Measurements from ENCODE around the gene BAIAP3. TPM values are rescaled to one million over a fixed set of nuclear protein-coding genes. Genes with fewer than 3 reads are reported as not detected.
A peak's percentile ranks its signal among the peaks of the same experiment; 100 is the strongest.
"Not testable (repeated sequence)": the region's sequence is repeated elsewhere in the genome, so short reads cannot be mapped to it uniquely, and the experiment has no call there.

The BAIAP3 gene
- total RNA-seq, 4 donors from 2014 or later, result 0.05 to 4.4 (median 2.5) TPM

DNA sequence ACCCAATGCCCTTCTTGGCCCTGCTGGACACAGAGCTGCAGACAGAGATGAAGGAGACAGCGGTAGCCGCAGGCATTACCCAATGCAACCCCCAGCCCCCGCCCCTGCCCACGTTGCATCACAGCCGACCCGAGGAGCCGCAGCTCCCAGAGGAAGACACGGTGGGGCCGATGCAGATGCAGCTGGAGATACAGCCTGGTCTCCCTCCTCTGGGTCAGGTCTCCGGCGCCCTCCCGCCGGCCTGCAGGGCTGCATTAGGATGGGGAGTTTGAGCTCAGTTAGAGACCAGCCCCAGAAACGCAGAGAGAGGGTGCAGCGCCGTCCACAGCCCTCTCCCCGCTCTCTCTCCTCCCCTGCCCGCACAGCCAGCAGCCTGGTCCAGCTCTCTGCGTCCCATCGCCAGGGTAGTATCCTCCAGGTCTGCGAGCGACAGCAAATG, 43.4 kb upstream of the BAIAP3 start:
- Histone ChIP-seq H3K4me3 (no peak overlapping the region), H3K27ac (no peak overlapping the region), H3K27me3 (peaks cover 61 to 75% (median 68%) of the 10 kb centered on the region in 3 donors), H3K9me3 (no peaks in the 10 kb centered on the region), H3K36me3 (no peaks in the 10 kb centered on the region), H3K4me1 (no peaks in the 10 kb centered on the region)
- DNase-seq, result no peak
- TF ChIP-seq, protein P1, sequence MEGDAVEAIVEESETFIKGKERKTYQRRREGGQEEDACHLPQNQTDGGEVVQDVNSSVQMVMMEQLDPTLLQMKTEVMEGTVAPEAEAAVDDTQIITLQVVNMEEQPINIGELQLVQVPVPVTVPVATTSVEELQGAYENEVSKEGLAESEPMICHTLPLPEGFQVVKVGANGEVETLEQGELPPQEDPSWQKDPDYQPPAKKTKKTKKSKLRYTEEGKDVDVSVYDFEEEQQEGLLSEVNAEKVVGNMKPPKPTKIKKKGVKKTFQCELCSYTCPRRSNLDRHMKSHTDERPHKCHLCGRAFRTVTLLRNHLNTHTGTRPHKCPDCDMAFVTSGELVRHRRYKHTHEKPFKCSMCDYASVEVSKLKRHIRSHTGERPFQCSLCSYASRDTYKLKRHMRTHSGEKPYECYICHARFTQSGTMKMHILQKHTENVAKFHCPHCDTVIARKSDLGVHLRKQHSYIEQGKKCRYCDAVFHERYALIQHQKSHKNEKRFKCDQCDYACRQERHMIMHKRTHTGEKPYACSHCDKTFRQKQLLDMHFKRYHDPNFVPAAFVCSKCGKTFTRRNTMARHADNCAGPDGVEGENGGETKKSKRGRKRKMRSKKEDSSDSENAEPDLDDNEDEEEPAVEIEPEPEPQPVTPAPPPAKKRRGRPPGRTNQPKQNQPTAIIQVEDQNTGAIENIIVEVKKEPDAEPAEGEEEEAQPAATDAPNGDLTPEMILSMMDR (IDR thresholded peaks at IDR 0.05 in 4 of 5, conservative IDR thresholded peaks at IDR 0.05 in 1 of 5), result no peak
- TF ChIP-seq POLR2A (IDR thresholded peaks at IDR 0.05), result no peak
- intact Hi-C loops (cut with DNase I; ENCODE audit: low total_unique reads), result no loop called here
- ATAC-seq, result no peak
- in situ Hi-C loops (cut with MboI; ENCODE audit: low sequenced_read_pairs in 4 of 4), result no loop called here

DNA sequence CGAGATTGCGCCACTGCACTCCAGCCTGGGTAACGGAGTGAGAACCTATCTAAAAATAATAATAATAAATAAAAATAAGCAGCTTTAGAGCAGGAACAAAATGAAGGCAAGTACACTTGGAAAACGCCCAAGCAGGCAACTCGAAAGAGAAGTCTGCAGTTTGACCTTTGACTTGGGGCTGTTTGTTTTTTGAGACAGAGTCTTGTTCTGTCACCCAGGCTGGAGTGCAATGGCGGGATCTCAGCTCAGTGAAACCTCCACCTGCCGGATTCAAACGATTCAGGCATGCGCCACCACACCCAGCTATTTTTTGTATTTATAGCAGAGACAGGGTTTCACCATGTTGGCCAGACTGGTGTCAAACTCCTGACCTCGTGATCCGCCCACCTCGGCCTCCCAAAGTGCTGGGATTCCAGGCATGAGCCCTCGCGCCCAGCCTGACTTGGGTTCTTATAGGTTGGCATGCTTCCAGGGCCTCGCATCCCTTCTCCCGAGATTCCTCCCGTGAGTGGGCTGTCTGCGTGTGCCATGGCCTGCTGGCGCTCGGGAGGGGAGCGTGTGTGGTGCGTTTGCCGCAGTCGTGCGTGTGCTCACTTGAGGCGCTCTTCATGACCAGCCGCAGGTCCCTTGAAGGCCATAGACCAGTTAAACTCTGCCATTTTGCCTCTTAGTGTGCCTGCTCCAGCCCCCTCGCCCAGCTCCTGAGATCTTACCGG, 42.4 kb upstream of the BAIAP3 start:
- no peaks in the 10 kb centered on the region for H3K4me1 ChIP-seq
- H3K27ac ChIP-seq, result no peak overlapping the region
- no peaks in the 10 kb centered on the region for H3K9me3 ChIP-seq
- DNase-seq, result no peak
- intact Hi-C loops (cut with DNase I; ENCODE audit: low total_unique reads), result no loop called here
- ATAC-seq, result no peak
- H3K27me3 ChIP-seq, result peaks cover 54 to 66% (median 66%) of the 10 kb centered on the region in 3 donors
- no peaks in the 10 kb centered on the region for H3K36me3 ChIP-seq
- H3K4me3 ChIP-seq, result no peak overlapping the region
- in situ Hi-C loops (cut with MboI; ENCODE audit: low sequenced_read_pairs in 4 of 4), result no loop called here
- TF ChIP-seq, protein P1 (IDR thresholded peaks at IDR 0.05 in 4 of 5, conservative IDR thresholded peaks at IDR 0.05 in 1 of 5), result no peak
- no peak for TF ChIP-seq POLR2A (IDR thresholded peaks at IDR 0.05)

DNA sequence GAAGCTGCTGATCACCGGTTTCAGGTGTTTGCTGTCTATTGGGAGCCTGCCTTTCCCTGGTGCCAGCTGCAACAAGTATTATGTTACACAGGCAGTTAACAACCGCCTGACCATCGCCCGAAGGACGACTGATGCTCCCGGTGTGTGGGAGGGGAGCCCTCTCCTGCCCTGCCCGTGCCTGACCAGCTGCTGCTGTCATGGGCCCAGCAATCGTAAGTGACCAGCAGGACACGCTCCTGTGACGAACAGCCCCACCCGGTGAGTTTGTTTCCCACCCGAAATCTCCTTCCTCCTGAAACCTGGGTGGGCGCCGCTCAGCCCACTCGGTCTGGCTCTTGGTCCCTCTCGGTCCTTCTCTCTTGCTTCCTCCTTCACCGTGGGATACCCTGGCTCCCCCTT, 41.9 kb upstream of the BAIAP3 start:
- no peak for DNase-seq
- intact Hi-C loops (cut with DNase I; ENCODE audit: low total_unique reads) (no loop called here), in situ Hi-C loops (cut with MboI; ENCODE audit: low sequenced_read_pairs in 4 of 4) (no loop called here)
- Histone ChIP-seq H3K4me3 (no peak overlapping the region), H3K27ac (no peak overlapping the region), H3K36me3 (no peaks in the 10 kb centered on the region), H3K27me3 (peaks cover 48 to 62% (median 61%) of the 10 kb centered on the region in 3 donors), H3K9me3 (no peaks in the 10 kb centered on the region), H3K4me1 (peaks cover under 1% of the 10 kb centered on the region in 2 donors)
- ATAC-seq, result peak in 1 of 2 donors; percentile 50
- TF ChIP-seq, protein P1 (IDR thresholded peaks at IDR 0.05 in 4 of 5, conservative IDR thresholded peaks at IDR 0.05 in 1 of 5), result no peak

DNA sequence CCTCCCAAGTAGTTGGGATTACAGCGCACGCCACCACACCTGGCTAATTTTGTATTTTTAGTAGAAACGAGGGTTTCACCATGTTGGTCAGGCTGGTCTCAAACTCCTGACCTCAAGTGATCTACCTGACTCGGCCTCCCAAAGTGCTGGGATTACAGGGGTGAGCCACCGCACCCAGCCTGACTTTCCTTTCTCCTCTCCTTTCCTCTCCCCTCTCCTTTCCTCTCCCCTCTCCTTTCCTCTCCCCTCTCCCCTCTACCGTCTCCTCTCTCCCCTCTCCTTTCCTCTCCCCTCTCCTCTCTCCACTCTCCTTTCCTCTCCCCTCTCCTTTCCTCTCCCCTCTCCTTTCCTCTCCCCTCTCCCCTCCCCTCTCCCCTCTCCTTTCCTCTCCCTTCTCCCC, 41.2 kb upstream of the BAIAP3 start:
- peaks cover 44 to 56% (median 55%) of the 10 kb centered on the region in 3 donors for H3K27me3 ChIP-seq
- H3K9me3 ChIP-seq; intact Hi-C loops (cut with DNase I; ENCODE audit: low total_unique reads); in situ Hi-C loops (cut with MboI; ENCODE audit: low sequenced_read_pairs in 4 of 4); H3K4me3 ChIP-seq; H3K36me3 ChIP-seq; H3K27ac ChIP-seq; H3K4me1 ChIP-seq; ATAC-seq; DNase-seq: not testable (repeated sequence)

DNA sequence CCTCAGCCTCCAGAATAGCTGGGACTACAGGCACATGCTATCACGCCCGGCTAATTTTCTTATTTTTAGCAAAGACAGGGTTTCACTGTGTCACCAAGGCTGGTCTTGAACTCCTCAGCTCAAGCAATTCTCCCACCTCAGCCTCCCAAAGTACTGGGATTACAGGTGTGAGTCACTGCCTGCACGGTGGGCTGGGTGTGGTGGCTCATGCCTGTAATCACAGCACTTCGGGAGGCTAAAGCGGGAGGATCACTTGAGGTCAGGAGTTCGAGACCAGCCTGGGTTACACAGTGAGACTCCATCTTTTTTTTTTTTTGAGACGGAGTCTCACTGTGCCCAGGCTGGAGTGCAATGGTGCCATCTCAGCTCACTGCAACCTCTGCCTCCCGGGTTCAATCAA, 40.6 kb upstream of the BAIAP3 start:
- ATAC-seq; in situ Hi-C loops (cut with MboI; ENCODE audit: low sequenced_read_pairs in 4 of 4); DNase-seq; H3K4me1 ChIP-seq; H3K36me3 ChIP-seq; H3K9me3 ChIP-seq; H3K27ac ChIP-seq; H3K4me3 ChIP-seq; intact Hi-C loops (cut with DNase I; ENCODE audit: low total_unique reads): not testable (repeated sequence)
- H3K27me3 ChIP-seq, result peaks cover 38 to 50% (median 49%) of the 10 kb centered on the region in 3 donors
